Measurements from ENCODE around the gene CDK6.

The CDK6 gene

GRCh38 chr7:92717623-92717992 is 118.8 kb downstream of the CDK6 start:
- in situ Hi-C loops (cut with HindIII; ENCODE audit: low sequenced_read_pairs): no loop called here

- in situ Hi-C loops (cut with HindIII; ENCODE audit: low sequenced_read_pairs): no loop called here
Measured at GRCh38 chr7:92716825-92717580, 119.4 kb downstream of the CDK6 start.

GRCh38 chr7:92715963-92716362 is 120.4 kb downstream of the CDK6 start:
- in situ Hi-C loops (cut with HindIII; ENCODE audit: low sequenced_read_pairs): no loop called here

- in situ Hi-C loops (cut with HindIII; ENCODE audit: low sequenced_read_pairs): no loop called here
Measured at GRCh38 chr7:92714767-92715166, 121.6 kb downstream of the CDK6 start.

GRCh38 chr7:92714280-92714679 is 122.1 kb downstream of the CDK6 start:
- in situ Hi-C loops (cut with HindIII; ENCODE audit: low sequenced_read_pairs): no loop called here

GRCh38 chr7:92709912-92710311 is 126.5 kb downstream of the CDK6 start:
- in situ Hi-C loops (cut with HindIII; ENCODE audit: low sequenced_read_pairs): no loop called here

- in situ Hi-C loops (cut with HindIII; ENCODE audit: low sequenced_read_pairs): no loop called here
Measured at GRCh38 chr7:92709150-92709549, 127.2 kb downstream of the CDK6 start.

- in situ Hi-C loops (cut with HindIII; ENCODE audit: low sequenced_read_pairs): no loop called here
Measured at GRCh38 chr7:92708111-92709042, 128.0 kb downstream of the CDK6 start.

GRCh38 chr7:92707435-92707834 is 128.9 kb downstream of the CDK6 start:
- in situ Hi-C loops (cut with HindIII; ENCODE audit: low sequenced_read_pairs): no loop called here

- in situ Hi-C loops (cut with HindIII; ENCODE audit: low sequenced_read_pairs): no loop called here
Measured at GRCh38 chr7:92706563-92706962, 129.8 kb downstream of the CDK6 start.

- in situ Hi-C loops (cut with HindIII; ENCODE audit: low sequenced_read_pairs): no loop called here
Measured at GRCh38 chr7:92705831-92706230, 130.5 kb downstream of the CDK6 start.

GRCh38 chr7:92704858-92705257 is 131.5 kb downstream of the CDK6 start:
- in situ Hi-C loops (cut with HindIII; ENCODE audit: low sequenced_read_pairs): no loop called here

GRCh38 chr7:92702535-92702934 is 133.8 kb downstream of the CDK6 start:
- in situ Hi-C loops (cut with HindIII; ENCODE audit: low sequenced_read_pairs): no loop called here

- in situ Hi-C loops (cut with HindIII; ENCODE audit: low sequenced_read_pairs): no loop called here
Measured at GRCh38 chr7:92699966-92700514, 136.3 kb downstream of the CDK6 start.

GRCh38 chr7:92699560-92699959 is 136.8 kb downstream of the CDK6 start:
- in situ Hi-C loops (cut with HindIII; ENCODE audit: low sequenced_read_pairs): no loop called here

- in situ Hi-C loops (cut with HindIII; ENCODE audit: low sequenced_read_pairs): no loop called here
Measured at GRCh38 chr7:92698237-92698841, 138.0 kb downstream of the CDK6 start.

GRCh38 chr7:92697414-92697813 is 139.0 kb downstream of the CDK6 start:
- in situ Hi-C loops (cut with HindIII; ENCODE audit: low sequenced_read_pairs): no loop called here

- in situ Hi-C loops (cut with HindIII; ENCODE audit: low sequenced_read_pairs): no loop called here
Measured at GRCh38 chr7:92697012-92697411, 139.4 kb downstream of the CDK6 start.

GRCh38 chr7:92696584-92696983 is 139.8 kb downstream of the CDK6 start:
- in situ Hi-C loops (cut with HindIII; ENCODE audit: low sequenced_read_pairs): no loop called here

- in situ Hi-C loops (cut with HindIII; ENCODE audit: low sequenced_read_pairs): no loop called here
Measured at GRCh38 chr7:92695308-92696261, 140.8 kb downstream of the CDK6 start.
